ENCODE measurements around the gene ATAD3A.

Gene ATAD3A

GRCh38 chr1:1558591-1558990 is 46.6 kb downstream of the ATAD3A start:
- DNase-seq = no peak

GRCh38 chr1:1559066-1559465 is 47.1 kb downstream of the ATAD3A start:
- DNase-seq = no peak

GRCh38 chr1:1560178-1560577 is 48.2 kb downstream of the ATAD3A start:
- DNase-seq = no peak

- DNase-seq = no peak
These were observed 50.0 kb downstream of the ATAD3A start for GRCh38 chr1:1561801-1562470.

GRCh38 chr1:1562556-1563195 is 50.7 kb downstream of the ATAD3A start:
- no peak for DNase-seq

GRCh38 chr1:1563688-1564087 is 51.7 kb downstream of the ATAD3A start:
- DNase-seq = no peak

- no peak for DNase-seq
These were observed 52.3 kb downstream of the ATAD3A start for GRCh38 chr1:1564268-1564667.

GRCh38 chr1:1565340-1565739 is 53.4 kb downstream of the ATAD3A start:
- DNase-seq = no peak

- no peak for DNase-seq
These were observed 55.4 kb downstream of the ATAD3A start for GRCh38 chr1:1567152-1567875.

- DNase-seq = no peak
These were observed 55.9 kb downstream of the ATAD3A start for GRCh38 chr1:1567891-1568291.

GRCh38 chr1:1569341-1569740 is 57.4 kb downstream of the ATAD3A start:
- no peak for DNase-seq

GRCh38 chr1:1573843-1574720 is 62.1 kb downstream of the ATAD3A start:
- peak; percentile 64 for DNase-seq

- peak; percentile 90 for DNase-seq
These were observed 63.0 kb downstream of the ATAD3A start, which contains the start of gene SSU72 for GRCh38 chr1:1574721-1575537. SSU72 (minus strand) TSS chr1:1574863; CDS start chr1:1574557, 306 bp downstream.

GRCh38 chr1:1577367-1578011 is 65.5 kb downstream of the ATAD3A start:
- no peak for DNase-seq

- no peak for DNase-seq
These were observed 66.5 kb downstream of the ATAD3A start for GRCh38 chr1:1578371-1578940.

GRCh38 chr1:1582585-1583346 is 70.8 kb downstream of the ATAD3A start:
- DNase-seq = no peak

GRCh38 chr1:1583347-1584010 is 71.5 kb downstream of the ATAD3A start:
- no peak for DNase-seq
